ENCODE measurements around the gene ADCY9. TPM values are rescaled to one million over a fixed set of nuclear protein-coding genes. Genes with fewer than 3 reads are reported as not detected.
"Not testable (repeated sequence)": the region's sequence is repeated elsewhere in the genome, so short reads cannot be mapped to it uniquely, and the experiment has no call there.

Gene ADCY9
- total RNA-seq, 1 experiment from 2014 or later: 7.8 TPM

DNA sequence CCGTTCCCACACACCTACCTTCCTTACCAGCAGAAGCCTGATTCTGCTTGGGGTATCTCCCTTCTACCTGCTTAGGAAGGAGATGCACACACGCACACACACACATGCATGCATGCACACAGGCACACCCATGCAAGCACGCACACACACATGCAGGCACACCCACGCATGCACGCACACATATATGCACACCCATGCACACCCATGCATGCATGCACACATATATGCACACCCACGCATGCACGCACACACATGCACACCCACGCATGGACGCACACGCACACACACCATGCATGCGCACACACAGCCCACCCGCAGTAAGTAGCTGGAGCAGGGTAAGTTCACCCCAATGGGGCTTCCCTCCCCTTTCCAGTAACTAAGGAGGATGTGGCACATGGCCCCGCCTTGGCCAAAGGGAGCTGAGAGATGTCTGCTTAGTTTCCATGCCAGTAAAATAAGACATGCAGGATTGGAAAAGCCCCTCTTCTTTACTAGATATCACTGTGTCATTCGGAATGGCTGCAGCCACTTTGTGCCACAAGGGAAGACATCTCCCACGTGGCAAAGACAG, 33.7 kb downstream of the ADCY9 start:
- in situ Hi-C loops (cut with HindIII; ENCODE audit: low pct_unique_long_range_greater_than_20kb, low sequenced_read_pairs): no loop called here
- no peak for DNase-seq (ENCODE audit: low read depth)

DNA sequence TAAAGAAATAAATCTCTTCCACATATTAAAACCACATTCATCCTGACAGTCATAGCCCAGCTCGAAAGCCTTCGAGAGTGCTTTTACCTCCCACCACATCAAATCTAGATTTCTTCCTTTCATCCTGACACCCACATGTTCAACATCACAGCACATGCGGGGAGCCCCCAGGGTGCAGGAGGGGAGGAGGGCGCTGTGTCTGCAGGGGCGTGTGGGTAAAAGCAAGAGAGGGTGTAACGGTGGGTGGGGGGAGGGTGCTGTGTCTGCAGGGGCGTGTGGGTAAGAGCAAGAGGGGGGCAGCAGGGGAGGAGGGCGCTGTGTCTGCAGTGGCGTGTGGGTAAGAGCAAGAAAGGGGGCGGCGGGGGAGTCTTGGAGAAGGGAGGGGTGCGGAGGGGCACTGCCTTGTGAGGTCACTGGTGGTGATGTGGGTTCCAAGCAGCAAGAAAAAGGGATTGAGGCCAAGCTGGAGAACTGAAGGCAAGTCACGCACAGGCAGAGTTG, 34.7 kb downstream of the ADCY9 start:
- in situ Hi-C loops (cut with HindIII; ENCODE audit: low pct_unique_long_range_greater_than_20kb, low sequenced_read_pairs): no loop called here
- no peak for DNase-seq (ENCODE audit: low read depth)

DNA sequence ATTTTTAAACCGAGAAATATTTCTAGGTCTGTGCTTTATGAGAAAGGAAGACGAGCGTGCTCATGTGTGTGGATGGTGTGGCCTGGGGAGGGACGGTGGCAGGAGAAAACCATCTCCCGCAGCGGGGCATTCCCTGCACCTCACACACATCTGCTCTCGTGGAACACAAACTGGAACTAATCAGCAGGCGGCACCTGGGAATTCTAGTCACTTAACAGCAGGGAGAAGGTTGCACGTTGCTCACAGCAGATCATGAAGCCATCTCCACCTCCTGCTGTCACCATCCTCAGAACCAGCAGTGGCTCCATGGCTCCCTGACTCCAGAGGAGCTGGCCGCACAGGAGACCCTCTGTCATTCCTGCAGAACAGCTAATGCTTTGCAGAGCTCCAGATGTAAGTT, 35.2 kb downstream of the ADCY9 start:
- no peak for DNase-seq (ENCODE audit: low read depth)
- in situ Hi-C loops (cut with HindIII; ENCODE audit: low pct_unique_long_range_greater_than_20kb, low sequenced_read_pairs): no loop called here

GRCh38 chr16:4077174-4077649, 39.0 kb downstream of the ADCY9 start:
- in situ Hi-C loops (cut with HindIII; ENCODE audit: low pct_unique_long_range_greater_than_20kb, low sequenced_read_pairs): no loop called here
- no peak for DNase-seq (ENCODE audit: low read depth)

- in situ Hi-C loops (cut with HindIII; ENCODE audit: low pct_unique_long_range_greater_than_20kb, low sequenced_read_pairs): no loop called here
- DNase-seq (ENCODE audit: low read depth): no peak
Observed at GRCh38 chr16:4075534-4075933, 40.7 kb downstream of the ADCY9 start.

DNA sequence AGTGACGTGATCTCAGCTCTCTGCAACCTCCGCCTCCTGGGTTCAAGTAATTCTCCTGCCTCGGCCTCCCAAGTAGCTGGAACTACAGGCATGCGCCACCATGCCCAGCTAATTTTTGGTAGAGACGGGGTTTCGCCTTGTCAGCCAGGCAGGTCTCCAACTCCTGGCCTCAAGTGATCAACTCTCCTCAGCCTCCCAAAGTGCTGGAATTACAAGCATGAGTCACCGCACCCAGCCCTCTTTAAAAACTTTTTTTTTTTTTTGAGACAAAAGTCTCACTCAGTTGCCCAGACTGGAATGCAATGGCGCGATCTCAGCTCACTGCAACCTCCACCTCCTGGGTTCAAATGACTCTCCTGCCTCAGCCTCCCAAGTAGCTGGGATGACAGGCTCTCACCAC, 43.1 kb downstream of the ADCY9 start:
- DNase-seq (ENCODE audit: low read depth); in situ Hi-C loops (cut with HindIII; ENCODE audit: low pct_unique_long_range_greater_than_20kb, low sequenced_read_pairs): not testable (repeated sequence)

DNA sequence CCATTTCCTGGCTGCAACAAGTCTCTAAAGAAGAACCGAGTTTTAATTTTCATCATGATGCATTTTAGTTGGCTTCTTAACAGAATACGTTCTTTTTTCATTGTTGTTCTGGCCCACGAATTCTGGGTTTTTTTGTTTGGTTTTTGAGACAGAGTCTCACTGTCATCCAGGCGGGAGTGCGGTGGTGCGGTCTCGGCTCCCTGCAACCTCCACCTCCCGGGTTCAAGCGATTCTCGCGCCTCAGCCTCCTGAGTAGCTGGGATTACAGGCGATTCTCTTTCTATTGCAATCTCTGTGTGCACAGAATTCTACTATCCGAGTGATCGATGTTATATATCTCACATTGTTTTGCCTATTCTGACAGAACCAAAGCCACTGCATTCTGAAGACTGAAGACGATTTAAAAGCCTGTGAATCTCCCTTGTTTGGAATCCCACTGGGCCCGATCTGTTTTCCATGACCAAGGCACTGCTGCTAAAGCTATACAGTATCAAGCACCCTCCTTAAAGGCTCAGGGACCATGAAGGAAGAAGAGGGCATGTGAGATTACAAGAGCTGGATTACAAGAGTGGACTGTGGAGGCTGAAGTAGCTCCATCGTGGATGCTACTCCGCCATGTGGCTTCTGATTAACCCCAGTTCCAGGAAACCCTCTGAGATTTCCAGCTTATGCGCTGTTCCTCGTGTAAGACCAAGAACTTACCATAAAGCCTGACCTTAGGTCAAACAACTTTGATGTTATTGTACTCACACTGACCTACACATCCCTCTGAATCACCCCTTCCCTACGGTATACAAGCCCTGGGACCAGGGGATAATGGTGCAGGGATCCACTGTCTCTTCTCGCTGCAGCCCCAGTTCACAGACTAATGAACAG, 44.3 kb downstream of the ADCY9 start:
- in situ Hi-C loops (cut with HindIII; ENCODE audit: low pct_unique_long_range_greater_than_20kb, low sequenced_read_pairs): no loop called here
- DNase-seq (ENCODE audit: low read depth): no peak

DNA sequence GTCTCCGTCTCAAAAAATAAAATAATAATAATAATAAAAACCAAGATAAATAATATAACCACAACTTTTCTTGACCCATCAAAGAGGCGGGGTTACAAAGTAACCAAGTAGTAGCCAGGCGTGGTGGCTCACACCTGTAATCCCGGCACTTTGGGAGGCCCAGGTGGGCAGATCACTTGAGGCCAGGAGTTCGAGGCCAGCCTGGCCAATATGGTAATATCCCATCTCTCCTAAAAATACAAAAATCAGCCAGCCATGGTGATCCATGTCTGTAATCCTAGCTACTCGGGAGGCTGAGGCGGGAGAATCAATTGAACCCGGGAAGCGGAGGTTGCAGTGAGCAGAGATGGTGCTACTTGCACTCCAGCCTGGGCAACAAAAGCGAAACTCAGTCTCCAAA, 45.3 kb downstream of the ADCY9 start:
- no peak for DNase-seq (ENCODE audit: low read depth)
- in situ Hi-C loops (cut with HindIII; ENCODE audit: low pct_unique_long_range_greater_than_20kb, low sequenced_read_pairs): no loop called here

DNA sequence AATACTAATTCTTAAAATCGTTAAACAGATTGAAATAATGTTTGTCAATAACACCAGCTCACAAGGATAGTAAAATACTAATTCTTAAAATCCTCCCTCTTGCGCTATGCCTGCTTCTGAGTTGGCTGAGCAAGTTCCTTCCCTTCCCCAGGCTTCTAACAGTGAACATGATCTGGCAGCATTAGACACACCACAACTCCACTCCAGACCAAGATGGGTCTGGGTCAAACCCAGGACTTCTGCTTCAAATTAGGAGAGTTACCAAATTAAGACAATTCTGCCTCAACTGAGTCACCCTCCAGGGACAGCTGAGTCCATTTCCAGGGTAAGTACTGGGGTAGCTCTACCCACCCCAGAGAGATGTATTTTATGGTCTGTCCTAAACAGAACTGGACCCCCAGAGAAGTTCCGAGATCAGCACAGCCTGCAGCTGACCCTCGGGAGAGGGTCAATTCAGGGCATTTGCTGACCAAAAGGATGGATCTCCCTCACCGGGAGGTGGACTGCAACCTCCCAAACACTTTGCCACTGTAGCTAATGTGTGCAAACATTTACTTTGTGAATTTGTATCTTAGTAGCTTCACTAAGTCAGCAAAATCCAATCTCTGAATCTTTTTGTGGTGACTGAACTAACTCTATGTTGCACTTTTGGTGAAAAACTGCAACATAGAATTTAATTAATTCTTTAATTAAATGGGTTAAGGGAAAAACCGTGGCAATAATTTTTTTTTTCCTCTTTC, 48.8 kb downstream of the ADCY9 start:
- no peak for DNase-seq (ENCODE audit: low read depth)
- in situ Hi-C loops (cut with HindIII; ENCODE audit: low pct_unique_long_range_greater_than_20kb, low sequenced_read_pairs): no loop called here

DNA sequence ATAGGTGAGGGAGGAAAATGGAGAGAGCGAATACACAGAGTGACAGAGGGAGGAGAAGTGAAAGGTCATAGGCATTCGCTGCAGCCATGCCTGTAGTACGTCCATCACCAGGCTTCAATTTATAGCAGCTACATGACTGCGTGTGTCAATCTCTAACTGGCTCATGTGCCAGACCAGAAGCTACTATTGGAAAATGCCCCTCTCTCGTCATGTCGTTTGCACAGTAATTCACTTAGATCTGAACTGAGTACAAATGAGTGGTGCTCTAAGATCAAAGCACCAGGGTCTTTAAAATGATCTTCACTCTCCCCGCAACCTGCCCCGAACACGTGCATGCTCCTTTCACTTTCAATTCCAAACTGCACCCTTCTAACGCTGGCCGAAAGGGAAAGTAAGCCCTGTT, 51.3 kb downstream of the ADCY9 start:
- DNase-seq (ENCODE audit: low read depth): no peak
- in situ Hi-C loops (cut with HindIII; ENCODE audit: low pct_unique_long_range_greater_than_20kb, low sequenced_read_pairs): no loop called here

DNA sequence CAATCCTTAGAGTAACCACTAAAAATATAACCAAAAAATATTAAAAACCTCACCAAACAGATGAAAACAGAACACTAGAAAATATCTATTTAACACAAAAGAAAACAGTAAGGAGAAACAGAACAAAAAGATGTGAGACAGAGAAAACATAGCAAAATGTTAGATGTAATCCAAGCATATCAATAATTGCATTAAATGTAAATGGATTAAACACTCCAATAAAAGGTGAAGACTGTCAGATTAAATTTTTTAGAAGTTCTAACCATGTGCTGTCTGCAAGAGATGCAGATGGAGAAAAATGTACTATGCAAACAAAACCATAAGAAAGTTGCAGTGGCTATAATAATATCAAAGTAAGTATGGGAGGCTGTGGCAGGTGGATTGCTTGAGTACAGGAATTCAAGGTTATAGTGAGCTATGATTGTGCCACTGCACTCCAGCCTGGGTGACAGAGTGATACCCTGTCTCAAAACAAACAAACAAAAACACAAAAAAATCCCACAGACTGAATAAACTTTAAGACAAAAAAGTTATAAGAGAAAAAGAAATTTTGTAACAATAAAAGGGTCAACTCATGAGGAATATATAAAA, 53.9 kb downstream of the ADCY9 start:
- in situ Hi-C loops (cut with HindIII; ENCODE audit: low pct_unique_long_range_greater_than_20kb, low sequenced_read_pairs): no loop called here
- no peak for DNase-seq (ENCODE audit: low read depth)

- peak; percentile 37 for DNase-seq (ENCODE audit: low read depth)
Observed at GRCh38 chr16:4060823-4061222, 55.4 kb downstream of the ADCY9 start.

GRCh38 chr16:4060009-4060408, 56.2 kb downstream of the ADCY9 start:
- in situ Hi-C loops (cut with HindIII; ENCODE audit: low pct_unique_long_range_greater_than_20kb, low sequenced_read_pairs): no loop called here
- no peak for DNase-seq (ENCODE audit: low read depth)

More at GRCh38 chr16:4060823-4061222, 55.4 kb downstream of the ADCY9 start:
- in situ Hi-C loops (cut with HindIII; ENCODE audit: low pct_unique_long_range_greater_than_20kb, low sequenced_read_pairs): no loop called here

DNA sequence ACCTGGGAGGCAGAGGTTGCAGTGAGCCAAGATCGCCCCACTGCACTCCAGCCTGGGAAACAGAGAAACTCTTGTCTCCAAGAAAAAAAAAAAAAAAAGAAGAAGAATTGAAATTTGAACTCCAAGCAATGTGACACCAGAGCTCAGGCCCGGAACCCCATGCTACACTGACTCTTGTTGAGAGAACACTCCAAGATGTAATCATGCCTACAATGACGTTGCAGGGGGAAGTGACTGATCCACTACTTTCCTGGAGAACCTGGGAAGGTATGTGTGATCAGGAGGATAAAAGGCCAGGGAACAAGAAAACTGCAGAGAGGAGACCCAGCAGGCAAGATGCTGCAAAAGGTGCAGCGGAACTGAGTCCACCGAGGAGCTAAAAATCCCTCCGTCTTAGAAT, 57.9 kb downstream of the ADCY9 start:
- in situ Hi-C loops (cut with HindIII; ENCODE audit: low pct_unique_long_range_greater_than_20kb, low sequenced_read_pairs): no loop called here
- DNase-seq (ENCODE audit: low read depth): no peak

- in situ Hi-C loops (cut with HindIII; ENCODE audit: low pct_unique_long_range_greater_than_20kb, low sequenced_read_pairs): no loop called here
- DNase-seq (ENCODE audit: low read depth): no peak
Observed at GRCh38 chr16:4057439-4057877, 58.8 kb downstream of the ADCY9 start.

GRCh38 chr16:4056161-4057105, 59.8 kb downstream of the ADCY9 start:
- DNase-seq (ENCODE audit: low read depth): no peak
- in situ Hi-C loops (cut with HindIII; ENCODE audit: low pct_unique_long_range_greater_than_20kb, low sequenced_read_pairs): no loop called here

DNA sequence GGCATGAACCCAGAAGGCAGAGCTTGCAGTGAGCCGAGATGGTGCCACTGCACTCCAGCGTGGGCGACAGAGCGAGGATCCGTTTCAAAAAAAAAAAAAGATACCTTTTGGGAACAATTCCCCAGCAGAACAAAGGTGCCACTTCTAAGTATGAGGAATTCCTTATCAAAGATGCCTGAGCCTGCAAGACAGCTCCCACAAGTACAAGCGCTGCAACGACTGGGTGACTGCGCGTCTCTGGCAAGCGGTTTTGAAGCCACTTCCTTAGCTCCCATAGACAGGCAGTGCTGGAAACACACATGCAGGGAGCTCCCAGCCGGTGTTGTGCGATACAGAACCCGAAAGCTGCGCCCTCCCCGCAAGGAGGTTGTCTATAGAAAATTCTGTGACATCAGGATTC, 60.5 kb downstream of the ADCY9 start:
- in situ Hi-C loops (cut with HindIII; ENCODE audit: low pct_unique_long_range_greater_than_20kb, low sequenced_read_pairs): no loop called here
- no peak for DNase-seq (ENCODE audit: low read depth)

Data from Caki2 (cell line).